SK-N-SH (cell line): ENCODE results near the gene PPM1L.

Experiments used
- ELF1 ChIP-seq: IDR thresholded peaks from 2 replicates; pipeline ENCODE4 v1.4.0; 2012
- EP300 ChIP-seq, 2 experiments: IDR thresholded peaks; 2 replicates each; pipeline versions ENCODE4 v1.4.0 to v1.6.1; 2012; ENCODE audit warnings: borderline replicate concordance in 1 of 2, low read depth in 1 of 2, low read length in 1 of 2
- EZH2phosphoT487 ChIP-seq: fragments of 200-600 bp; sonication (generic); IDR thresholded peaks from 2 replicates; pipeline ENCODE4 v1.6.1; 2017; ENCODE audit warnings: low read depth, mixed run types, mild to moderate bottlenecking, antibody characterized with exemption, moderate library complexity, borderline replicate concordance
- FOXJ3 ChIP-seq: sonication (generic); formaldehyde crosslinking; IDR thresholded peaks from 2 replicates; pipeline ENCODE4 v1.5.1; 2020; ENCODE audit warnings: mild to moderate bottlenecking, missing genetic modification reagents
- GABPA ChIP-seq: IDR thresholded peaks from 2 replicates; pipeline ENCODE4 v1.4.0; 2012; ENCODE audit warnings: low read depth, mild to moderate bottlenecking
- MEF2A ChIP-seq: IDR thresholded peaks from 2 replicates; pipeline ENCODE4 v1.4.0; 2012; ENCODE audit warnings: low read depth, borderline replicate concordance
- MXI1 ChIP-seq: IDR thresholded peaks from 2 replicates; pipeline ENCODE4 v1.6.1; 2012; ENCODE audit warnings: mild to moderate bottlenecking, low read depth, low read length, improper control_type of control experiment
- POLR2AphosphoS5 ChIP-seq: IDR thresholded peaks from 2 replicates; pipeline ENCODE4 v1.6.1; 2012; ENCODE audit warnings: low read depth, low read length
- RAD21 ChIP-seq: IDR thresholded peaks from 2 replicates; pipeline ENCODE4 v1.6.1; 2012; ENCODE audit warnings: mild to moderate bottlenecking, low read length
- RFX5 ChIP-seq: IDR thresholded peaks from 2 replicates; pipeline ENCODE4 v1.6.1; 2012; ENCODE audit warnings: mild to moderate bottlenecking, improper control_type of control experiment, low read length
- SIN3A ChIP-seq: IDR thresholded peaks from 2 replicates; pipeline ENCODE4 v1.6.1; 2012; ENCODE audit warnings: low read depth, mild to moderate bottlenecking, low read length, moderate library complexity, borderline replicate concordance
- TF ChIP-seq, protein P1 (sequence below): fragments of 200-600 bp; sonication (generic); IDR thresholded peaks from 2 replicates; pipeline ENCODE4 v1.6.1; 2017; ENCODE audit warnings: antibody characterized with exemption, mild to moderate bottlenecking, moderate library complexity
- TF ChIP-seq, protein P2 (sequence below): IDR thresholded peaks from 2 replicates; pipeline ENCODE4 v1.4.0; 2012; ENCODE audit warnings: low read depth
- TF ChIP-seq, protein P3 (sequence below): fragments of 150-350 bp; IDR thresholded peaks from 2 replicates; pipeline ENCODE4 v1.6.1; 2017; ENCODE audit warnings: antibody characterized with exemption, low read length, low read depth, borderline replicate concordance

DNA sequence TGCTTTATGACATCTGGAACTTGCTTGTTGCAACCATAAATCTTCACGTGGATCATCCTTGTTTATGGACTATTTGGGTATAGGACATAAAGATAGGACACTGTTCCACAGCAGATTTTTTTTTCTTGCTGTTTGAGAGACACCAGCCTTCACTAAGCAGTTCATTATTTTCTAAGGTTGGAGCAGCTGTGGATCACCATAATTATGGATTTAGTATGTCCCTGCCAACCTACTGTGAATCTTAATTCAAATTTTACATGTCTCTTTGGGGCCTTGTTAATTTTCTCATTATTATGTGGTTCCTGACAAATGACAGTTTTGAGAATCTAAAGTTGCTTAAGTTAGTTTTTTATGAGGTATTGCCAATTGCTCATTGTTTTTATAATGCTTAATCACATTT lies 188.0 kb downstream of the PPM1L start:
- TF ChIP-seq, protein P1, sequence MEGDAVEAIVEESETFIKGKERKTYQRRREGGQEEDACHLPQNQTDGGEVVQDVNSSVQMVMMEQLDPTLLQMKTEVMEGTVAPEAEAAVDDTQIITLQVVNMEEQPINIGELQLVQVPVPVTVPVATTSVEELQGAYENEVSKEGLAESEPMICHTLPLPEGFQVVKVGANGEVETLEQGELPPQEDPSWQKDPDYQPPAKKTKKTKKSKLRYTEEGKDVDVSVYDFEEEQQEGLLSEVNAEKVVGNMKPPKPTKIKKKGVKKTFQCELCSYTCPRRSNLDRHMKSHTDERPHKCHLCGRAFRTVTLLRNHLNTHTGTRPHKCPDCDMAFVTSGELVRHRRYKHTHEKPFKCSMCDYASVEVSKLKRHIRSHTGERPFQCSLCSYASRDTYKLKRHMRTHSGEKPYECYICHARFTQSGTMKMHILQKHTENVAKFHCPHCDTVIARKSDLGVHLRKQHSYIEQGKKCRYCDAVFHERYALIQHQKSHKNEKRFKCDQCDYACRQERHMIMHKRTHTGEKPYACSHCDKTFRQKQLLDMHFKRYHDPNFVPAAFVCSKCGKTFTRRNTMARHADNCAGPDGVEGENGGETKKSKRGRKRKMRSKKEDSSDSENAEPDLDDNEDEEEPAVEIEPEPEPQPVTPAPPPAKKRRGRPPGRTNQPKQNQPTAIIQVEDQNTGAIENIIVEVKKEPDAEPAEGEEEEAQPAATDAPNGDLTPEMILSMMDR = no peak
- TF ChIP-seq MXI1 (no peak), GABPA (no peak), RAD21 (no peak), POLR2AphosphoS5 (no peak), SIN3A (no peak), EZH2phosphoT487 (no peak), FOXJ3 (no peak), ELF1 (no peak), EP300 (IDR thresholded peaks at IDR 0.05; ENCODE audit: borderline replicate concordance in 1 of 2, low read depth in 1 of 2, low read length in 1 of 2) (no peak), RFX5 (no peak), MEF2A (no peak)
- TF ChIP-seq, protein P2, sequence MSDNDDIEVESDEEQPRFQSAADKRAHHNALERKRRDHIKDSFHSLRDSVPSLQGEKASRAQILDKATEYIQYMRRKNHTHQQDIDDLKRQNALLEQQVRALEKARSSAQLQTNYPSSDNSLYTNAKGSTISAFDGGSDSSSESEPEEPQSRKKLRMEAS = no peak
- TF ChIP-seq, protein P3, sequence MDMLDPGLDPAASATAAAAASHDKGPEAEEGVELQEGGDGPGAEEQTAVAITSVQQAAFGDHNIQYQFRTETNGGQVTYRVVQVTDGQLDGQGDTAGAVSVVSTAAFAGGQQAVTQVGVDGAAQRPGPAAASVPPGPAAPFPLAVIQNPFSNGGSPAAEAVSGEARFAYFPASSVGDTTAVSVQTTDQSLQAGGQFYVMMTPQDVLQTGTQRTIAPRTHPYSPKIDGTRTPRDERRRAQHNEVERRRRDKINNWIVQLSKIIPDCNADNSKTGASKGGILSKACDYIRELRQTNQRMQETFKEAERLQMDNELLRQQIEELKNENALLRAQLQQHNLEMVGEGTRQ = no peak
